Retina (tissue), 1 donor: ENCODE results near the gene ZBTB7B.

ENCODE experiments used
- DNase-seq: peaks from one replicate; pipeline ENCODE4 v3.0.0-alpha.2; 2016

The ZBTB7B gene

GRCh38 chr1:155005076-155006011, 2.7 kb downstream of the ZBTB7B start:
- no peak for DNase-seq

DNA sequence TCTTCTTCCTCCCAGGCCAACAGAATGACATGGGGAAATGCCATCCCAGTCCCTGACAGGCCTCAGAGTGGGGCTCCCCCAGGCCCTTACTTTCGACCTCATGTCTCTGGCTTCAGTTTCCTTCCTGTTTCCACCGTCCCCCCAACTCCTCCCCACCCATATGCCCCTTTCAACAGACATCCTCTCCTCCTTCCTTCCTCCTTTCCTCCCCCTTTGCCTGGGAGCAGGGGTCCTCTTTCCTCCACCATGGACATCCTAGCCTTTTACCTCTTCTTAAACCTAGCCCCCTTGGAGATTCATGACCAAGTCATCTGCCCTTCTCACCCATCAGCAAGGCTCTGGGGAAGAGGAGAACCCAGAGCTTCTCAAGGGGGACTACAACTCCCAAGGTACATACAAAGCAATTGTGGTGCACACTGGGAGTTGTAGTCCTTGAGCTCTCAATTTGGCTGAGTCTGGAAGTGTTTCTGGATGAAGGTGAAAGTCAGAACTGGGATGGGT, 4.0 kb downstream of the ZBTB7B start:
- no peak for DNase-seq

GRCh38 chr1:155007251-155007828, 4.7 kb downstream of the ZBTB7B start:
- DNase-seq, result no peak

DNA sequence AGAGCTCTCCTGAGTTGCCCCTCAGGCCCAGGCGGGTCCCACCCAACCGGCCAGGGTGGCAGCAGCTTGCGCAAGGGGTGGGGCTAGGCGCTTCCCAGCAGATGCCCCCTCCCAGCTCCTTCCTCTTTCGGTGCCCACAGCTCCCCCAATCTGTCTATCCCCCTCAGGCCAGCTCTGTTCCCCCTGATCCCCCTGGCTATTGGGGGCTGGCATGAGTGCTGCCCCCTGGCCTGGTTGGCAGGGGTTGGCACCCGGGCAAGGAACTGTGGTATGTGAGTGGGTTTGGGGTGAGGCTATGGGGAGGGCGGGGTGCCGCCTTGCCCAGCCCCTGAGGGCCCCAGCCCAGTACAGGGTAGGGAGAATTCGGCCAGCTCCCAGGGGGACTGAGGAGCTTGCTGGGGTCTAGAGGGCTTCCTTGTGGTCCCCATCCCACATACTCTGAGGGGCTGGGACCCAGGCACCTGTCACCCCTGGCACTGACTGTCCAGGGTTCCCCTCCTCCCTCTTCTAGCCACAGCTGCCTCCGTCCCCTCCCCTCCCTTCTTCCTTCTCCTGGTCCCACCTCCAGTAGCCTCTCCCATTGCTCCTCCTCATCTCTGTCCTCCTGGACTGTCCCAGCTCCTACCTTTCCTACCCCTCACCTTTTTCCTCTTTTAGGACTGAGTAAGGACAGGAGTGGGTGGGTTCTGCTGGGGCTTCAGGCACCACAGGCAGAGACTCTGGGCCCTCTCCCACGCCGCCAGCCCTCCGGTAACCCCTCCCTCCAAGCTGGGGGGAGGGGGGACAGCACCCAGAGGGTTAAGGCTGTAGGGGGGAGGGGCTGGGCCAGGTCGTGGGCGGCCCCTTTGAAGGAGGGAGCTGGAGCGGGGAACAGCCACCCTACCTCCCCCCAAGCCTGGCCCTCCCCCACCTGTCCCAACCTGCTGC, 5.7 kb downstream of the ZBTB7B start:
- DNase-seq, result no peak

- DNase-seq, result no peak
These were observed 6.7 kb downstream of the ZBTB7B start for GRCh38 chr1:155009221-155009711.

GRCh38 chr1:155009742-155010141, 7.1 kb downstream of the ZBTB7B start:
- no peak for DNase-seq

DNA sequence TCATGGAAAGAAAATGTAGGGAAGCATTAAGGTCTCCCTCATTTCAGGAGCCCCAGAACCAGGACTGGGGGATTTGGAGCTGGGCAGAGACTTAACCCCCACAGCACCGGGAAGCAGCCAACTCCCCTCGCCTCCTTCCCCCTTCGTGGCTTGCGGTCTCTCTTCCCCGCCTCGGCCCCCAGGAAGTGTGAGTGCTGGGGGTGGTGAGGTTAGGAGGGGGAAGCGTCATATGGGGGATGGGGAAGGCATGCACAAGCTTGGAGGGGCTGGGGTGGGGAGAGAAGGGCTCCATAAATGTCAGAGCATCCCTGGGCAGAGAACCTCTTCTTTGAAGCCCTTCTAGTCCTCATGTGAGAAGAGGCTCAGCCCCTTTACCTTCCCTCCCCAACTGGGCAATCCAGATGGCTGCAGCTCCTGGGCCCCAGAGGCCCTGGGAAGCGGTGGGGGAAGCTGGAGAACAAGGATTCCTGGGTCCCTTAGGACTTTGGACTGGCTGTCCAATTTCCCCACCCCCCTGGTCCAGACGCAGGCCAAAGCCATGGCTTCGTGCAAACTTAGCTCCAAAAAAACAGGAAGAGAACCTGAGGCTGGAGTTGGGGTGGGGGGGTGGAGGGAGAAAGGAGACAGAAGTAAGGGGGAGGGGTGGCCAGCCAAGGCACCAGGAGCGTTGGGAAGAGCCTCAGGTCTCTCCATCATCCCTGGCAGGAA, 7.8 kb downstream of the ZBTB7B start:
- DNase-seq, result no peak

- no peak for DNase-seq
These were observed 8.4 kb downstream of the ZBTB7B start for GRCh38 chr1:155011004-155011416.

- no peak for DNase-seq
These were observed 8.9 kb downstream of the ZBTB7B start for GRCh38 chr1:155011437-155012025.

DNA sequence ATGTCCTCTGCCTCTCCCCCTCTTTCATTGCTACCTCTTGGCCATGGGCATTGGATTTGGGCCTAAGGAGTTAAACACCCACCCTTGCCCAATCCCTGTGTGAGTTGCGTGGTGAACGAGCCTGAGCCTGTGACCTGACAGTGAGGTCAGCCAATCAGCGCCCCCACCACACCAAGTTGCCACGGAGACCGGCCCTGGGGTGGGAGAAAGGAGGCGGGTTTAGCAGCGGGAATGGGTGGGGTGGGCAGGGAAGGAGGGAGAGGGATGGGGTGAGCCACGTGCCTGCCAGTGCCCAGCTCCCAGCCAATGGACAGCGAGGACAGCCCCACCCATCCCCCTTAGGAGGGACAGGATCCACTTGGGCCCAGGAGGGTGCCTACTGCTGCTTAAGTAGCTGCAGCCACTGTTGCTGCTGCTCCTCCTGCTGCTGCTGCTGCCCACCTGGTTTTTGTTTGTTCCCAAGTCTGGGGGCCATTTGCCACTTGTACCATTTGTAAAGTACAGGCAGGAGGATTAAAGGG, 9.5 kb downstream of the ZBTB7B start:
- peak; percentile 76 for DNase-seq

DNA sequence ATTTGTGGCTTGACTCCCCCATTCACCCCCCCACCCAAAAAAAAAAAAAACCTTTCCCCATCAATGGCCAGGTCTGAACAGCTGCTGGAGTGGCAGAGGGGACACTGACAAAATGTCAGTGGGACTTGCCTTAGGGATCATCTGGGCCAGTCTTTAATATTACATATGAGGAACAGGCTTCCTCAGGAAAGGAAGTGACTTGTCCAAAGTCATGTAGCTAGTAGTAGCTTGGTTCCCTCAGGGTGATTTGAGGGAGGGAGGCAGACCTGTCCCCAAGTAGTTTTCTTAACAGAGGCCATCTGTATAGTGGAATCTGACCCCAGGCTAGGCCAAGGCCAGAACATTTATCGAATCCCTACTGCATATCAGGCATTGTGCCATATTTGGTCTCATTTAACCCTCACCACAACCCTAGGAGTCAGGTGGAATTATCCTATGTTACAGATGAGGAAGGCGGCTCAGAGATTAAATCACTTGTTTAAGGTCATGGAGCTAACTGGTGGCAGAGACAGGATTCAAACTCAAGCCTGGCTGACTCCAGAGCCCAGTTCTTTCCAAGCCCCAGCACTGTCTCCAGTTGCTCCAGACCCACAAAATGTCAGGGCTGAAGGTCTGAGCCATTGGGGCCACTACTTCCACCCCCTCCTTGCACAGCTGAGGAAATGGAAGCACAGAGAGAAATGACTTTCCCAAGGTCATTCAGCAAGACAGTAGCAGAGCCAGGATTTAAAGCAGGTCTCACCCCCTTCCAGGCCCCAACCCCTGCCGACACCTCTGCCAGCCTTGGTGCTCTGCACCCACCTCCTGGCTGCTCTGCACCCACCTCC, 10.4 kb downstream of the ZBTB7B start:
- no peak for DNase-seq

- DNase-seq, result no peak
These were observed 11.0 kb downstream of the ZBTB7B start for GRCh38 chr1:155013632-155014031.

- DNase-seq, result no peak
These were observed 12.3 kb downstream of the ZBTB7B start for GRCh38 chr1:155014709-155015508.

GRCh38 chr1:155015527-155016230, 13.1 kb downstream of the ZBTB7B start:
- DNase-seq, result no peak

GRCh38 chr1:155016231-155016831, 13.7 kb downstream of the ZBTB7B start:
- no peak for DNase-seq

DNA sequence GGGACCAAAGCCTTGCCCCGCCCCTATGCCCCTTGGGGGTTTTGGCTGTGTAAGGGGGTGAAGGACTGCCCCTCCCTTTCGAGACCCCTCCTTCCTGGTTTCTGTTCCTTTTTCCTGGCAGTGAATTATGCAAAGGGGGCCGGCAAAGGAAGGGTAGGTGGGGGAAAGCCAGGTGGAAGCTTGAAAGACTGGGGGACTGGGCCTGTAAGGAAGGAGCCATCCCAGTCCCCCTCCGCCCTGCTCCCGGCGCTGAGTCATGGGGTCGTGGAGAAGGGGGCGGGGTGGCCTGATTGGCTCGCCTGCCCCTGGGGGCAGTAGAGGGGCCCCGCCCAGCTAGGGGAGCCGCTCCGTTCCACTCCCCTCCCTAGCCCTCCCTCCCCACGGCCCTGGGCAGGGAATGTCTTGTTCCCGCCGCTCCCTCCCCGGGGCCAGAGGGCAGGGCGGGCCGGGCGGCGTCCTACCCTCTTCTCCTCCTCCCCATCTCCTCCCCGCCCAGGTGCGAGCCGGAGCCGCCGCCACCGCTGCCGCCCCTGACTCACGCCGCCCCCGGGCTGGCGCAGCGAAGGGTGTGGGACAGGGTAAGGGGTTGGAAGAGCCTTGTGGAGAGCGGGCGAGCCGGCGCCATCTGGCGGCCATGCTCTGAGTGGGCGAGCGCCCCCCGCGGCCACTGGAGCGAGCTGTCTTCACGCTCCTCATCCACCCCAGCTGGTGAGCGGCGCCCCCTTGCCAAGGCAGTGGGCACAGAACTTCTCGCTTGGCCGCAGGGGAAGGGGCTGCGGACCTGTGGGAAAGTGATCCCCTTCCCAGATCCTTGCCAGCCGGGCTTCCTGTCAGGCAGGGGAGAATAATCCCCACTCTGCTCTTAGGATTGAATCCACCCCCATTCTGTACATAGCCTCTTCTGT, 14.7 kb downstream of the ZBTB7B start:
- DNase-seq, result peak; percentile 98

GRCh38 chr1:155017946-155018316, 15.3 kb downstream of the ZBTB7B start:
- no peak for DNase-seq
